ENCODE data around the gene KASH5. TPM values are rescaled to one million over a fixed set of nuclear protein-coding genes. Genes with fewer than 3 reads are reported as not detected.

The KASH5 gene
- total RNA-seq, 1 experiment from 2014 or later = 0.37 TPM

DNA sequence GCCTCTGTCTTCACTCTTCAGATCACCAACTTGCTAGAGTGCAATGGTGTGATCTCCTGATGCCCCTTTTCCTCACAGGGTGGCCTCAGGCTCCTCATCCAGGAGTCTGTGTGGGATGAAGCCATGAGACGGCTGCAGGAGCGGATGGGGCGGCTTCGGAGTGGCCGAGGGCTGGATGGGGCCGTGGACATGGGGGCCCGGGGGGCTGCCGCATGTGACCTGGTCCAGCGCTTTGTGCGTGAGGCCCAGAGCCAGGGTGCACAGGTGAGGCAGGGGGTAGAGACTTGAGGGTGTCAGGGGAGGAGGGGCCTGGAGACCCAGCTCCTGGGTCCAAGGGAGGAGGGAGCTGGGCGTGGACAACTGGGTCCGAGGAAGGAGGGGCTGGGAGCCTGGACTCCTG is 74.4 kb downstream of the KASH5 start:
- intact Hi-C loops (cut with micrococcal nuclease; ENCODE audit: unreplicated experiment) = no loop called here

GRCh38 chr19:49463960-49464740 is 76.1 kb downstream of the KASH5 start:
- Histone ChIP-seq H3K9me3 (ENCODE audit: low read depth, low read length, poor library complexity, severe bottlenecking) (no peaks in the 10 kb centered on the region), H3K4me3 (ENCODE audit: low read depth, low read length, poor library complexity, severe bottlenecking) (no peak overlapping the region), H3K36me3 (ENCODE audit: insufficient read depth, low read length, poor library complexity, severe bottlenecking) (no peaks in the 10 kb centered on the region), H3K4me1 (ENCODE audit: insufficient read depth, low read length, poor library complexity, severe bottlenecking) (peaks cover 7% of the 10 kb centered on the region), H3K27ac (ENCODE audit: low read depth, low read length, poor library complexity, severe bottlenecking) (no peak overlapping the region), H3K27me3 (replicated peaks; ENCODE audit: insufficient read depth, low read depth, low read length, poor library complexity) (no peaks in the 10 kb centered on the region)
- POLR2A ChIA-PET (ENCODE audit: low non-redundant PET) = no interaction called here
- CTCF ChIA-PET = no interaction called here
- no TSS peak for BruUV-seq (replicated peaks)
- intact Hi-C loops (cut with micrococcal nuclease; ENCODE audit: unreplicated experiment) = no loop called here
- no peak for TF ChIP-seq EZH2 (IDR thresholded peaks at IDR 0.05; ENCODE audit: borderline replicate concordance, low read depth, low read length, poor library complexity, severe bottlenecking)
- TF ChIP-seq, protein P1, sequence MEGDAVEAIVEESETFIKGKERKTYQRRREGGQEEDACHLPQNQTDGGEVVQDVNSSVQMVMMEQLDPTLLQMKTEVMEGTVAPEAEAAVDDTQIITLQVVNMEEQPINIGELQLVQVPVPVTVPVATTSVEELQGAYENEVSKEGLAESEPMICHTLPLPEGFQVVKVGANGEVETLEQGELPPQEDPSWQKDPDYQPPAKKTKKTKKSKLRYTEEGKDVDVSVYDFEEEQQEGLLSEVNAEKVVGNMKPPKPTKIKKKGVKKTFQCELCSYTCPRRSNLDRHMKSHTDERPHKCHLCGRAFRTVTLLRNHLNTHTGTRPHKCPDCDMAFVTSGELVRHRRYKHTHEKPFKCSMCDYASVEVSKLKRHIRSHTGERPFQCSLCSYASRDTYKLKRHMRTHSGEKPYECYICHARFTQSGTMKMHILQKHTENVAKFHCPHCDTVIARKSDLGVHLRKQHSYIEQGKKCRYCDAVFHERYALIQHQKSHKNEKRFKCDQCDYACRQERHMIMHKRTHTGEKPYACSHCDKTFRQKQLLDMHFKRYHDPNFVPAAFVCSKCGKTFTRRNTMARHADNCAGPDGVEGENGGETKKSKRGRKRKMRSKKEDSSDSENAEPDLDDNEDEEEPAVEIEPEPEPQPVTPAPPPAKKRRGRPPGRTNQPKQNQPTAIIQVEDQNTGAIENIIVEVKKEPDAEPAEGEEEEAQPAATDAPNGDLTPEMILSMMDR (conservative IDR thresholded peaks at IDR 0.05; ENCODE audit: low read depth, low read length) = no peak
- DNase-seq (ENCODE audit: low spot score) = no peak

More for the DNA sequence above, 74.4 kb downstream of the KASH5 start:
- Histone ChIP-seq H3K4me3 (ENCODE audit: low read depth, low read length, poor library complexity, severe bottlenecking) (no peak overlapping the region), H3K27me3 (replicated peaks; ENCODE audit: insufficient read depth, low read depth, low read length, poor library complexity) (no peaks in the 10 kb centered on the region), H3K27ac (ENCODE audit: low read depth, low read length, poor library complexity, severe bottlenecking) (no peak overlapping the region), H3K36me3 (ENCODE audit: insufficient read depth, low read length, poor library complexity, severe bottlenecking) (no peaks in the 10 kb centered on the region), H3K4me1 (ENCODE audit: insufficient read depth, low read length, poor library complexity, severe bottlenecking) (no peaks in the 10 kb centered on the region), H3K9me3 (ENCODE audit: low read depth, low read length, poor library complexity, severe bottlenecking) (no peaks in the 10 kb centered on the region)
- POLR2A ChIA-PET (ENCODE audit: low non-redundant PET) = no interaction called here
- TF ChIP-seq, protein P1 (conservative IDR thresholded peaks at IDR 0.05; ENCODE audit: low read depth, low read length) = no peak
- no peak for TF ChIP-seq EZH2 (IDR thresholded peaks at IDR 0.05; ENCODE audit: borderline replicate concordance, low read depth, low read length, poor library complexity, severe bottlenecking)
- DNase-seq (ENCODE audit: low spot score) = no peak
- CTCF ChIA-PET = no interaction called here
- no TSS peak for BruUV-seq (replicated peaks)

- CTCF ChIA-PET = no interaction called here
- intact Hi-C loops (cut with micrococcal nuclease; ENCODE audit: unreplicated experiment) = no loop called here
- H3K27me3 ChIP-seq (replicated peaks; ENCODE audit: insufficient read depth, low read depth, low read length, poor library complexity) = no peaks in the 10 kb centered on the region
- POLR2A ChIA-PET (ENCODE audit: low non-redundant PET) = no interaction called here
- TF ChIP-seq, protein P1 (conservative IDR thresholded peaks at IDR 0.05; ENCODE audit: low read depth, low read length) = no peak
- no peak for TF ChIP-seq EZH2 (IDR thresholded peaks at IDR 0.05; ENCODE audit: borderline replicate concordance, low read depth, low read length, poor library complexity, severe bottlenecking)
- peaks cover 8% of the 10 kb centered on the region for H3K4me1 ChIP-seq (ENCODE audit: insufficient read depth, low read length, poor library complexity, severe bottlenecking)
- no peaks in the 10 kb centered on the region for H3K36me3 ChIP-seq (ENCODE audit: insufficient read depth, low read length, poor library complexity, severe bottlenecking)
- no peak overlapping the region for H3K4me3 ChIP-seq (ENCODE audit: low read depth, low read length, poor library complexity, severe bottlenecking)
- H3K9me3 ChIP-seq (ENCODE audit: low read depth, low read length, poor library complexity, severe bottlenecking) = no peaks in the 10 kb centered on the region
- no peak for DNase-seq (ENCODE audit: low spot score)
- no TSS peak for BruUV-seq (replicated peaks)
- no peak overlapping the region for H3K27ac ChIP-seq (ENCODE audit: low read depth, low read length, poor library complexity, severe bottlenecking)
Observed at GRCh38 chr19:49465371-49465770, 77.3 kb downstream of the KASH5 start.

Other genes starting within 250 kb of the KASH5 start
- gene HRC, start 232.9 kb upstream of the KASH5 start, total RNA-seq (2021) = not detected in 2 replicates
- 107 and 116 TPM in 2 replicates for gene TRPM4, start 230.5 kb upstream of the KASH5 start, total RNA-seq (2021)
- gene SLC6A16, start 63.1 kb upstream of the KASH5 start, total RNA-seq (2021) = 3.7 and 4.4 TPM in 2 replicates
- gene CD37, start 52.8 kb upstream of the KASH5 start, total RNA-seq (2021) = not detected in 2 replicates
- 121 and 125 TPM in 2 replicates for gene TEAD2, start 25.8 kb upstream of the KASH5 start, total RNA-seq (2021)
- gene DKKL1, start 24.4 kb upstream of the KASH5 start, total RNA-seq (2021) = 1.2 and 1.6 TPM in 2 replicates
- gene PTH2, start 35.2 kb downstream of the KASH5 start, total RNA-seq (2021) = not detected in 2 replicates
- gene GFY, start 37.1 kb downstream of the KASH5 start, total RNA-seq (2021) = not detected in 2 replicates
- gene SLC17A7, start 53.3 kb downstream of the KASH5 start, total RNA-seq (2021) = 1.7 and 1.8 TPM in 2 replicates
- gene PIH1D1, start 63.6 kb downstream of the KASH5 start, total RNA-seq (2021) = 122 and 131 TPM in 2 replicates
- 22.6 and 23.2 TPM in 2 replicates for gene ALDH16A1, start 65.0 kb downstream of the KASH5 start, total RNA-seq (2021)
- 6.5 and 6.9 TPM in 2 replicates for gene FLT3LG, start 86.0 kb downstream of the KASH5 start, total RNA-seq (2021)
- 2,390 and 2,393 TPM in 2 replicates for gene RPL13A, start 99.4 kb downstream of the KASH5 start, total RNA-seq (2021)
- 2,088 and 2,093 TPM in 2 replicates for gene RPS11, start 108.2 kb downstream of the KASH5 start, total RNA-seq (2021)
- 396 and 482 TPM in 2 replicates for gene FCGRT, start 124.4 kb downstream of the KASH5 start, total RNA-seq (2021)
- gene RCN3, start 139.8 kb downstream of the KASH5 start, total RNA-seq (2021) = 82.9 and 95.3 TPM in 2 replicates
- gene NOSIP, start 192.3 kb downstream of the KASH5 start, total RNA-seq (2021) = 169 and 178 TPM in 2 replicates
- 1.5 and 1.9 TPM in 2 replicates for gene PRRG2, start 193.1 kb downstream of the KASH5 start, total RNA-seq (2021)
- 51.4 and 54.0 TPM in 2 replicates for gene PRR12, start 202.9 kb downstream of the KASH5 start, total RNA-seq (2021)

Measured in A673 (cell line).